ENCODE results near the gene WDR59. TPM values are rescaled to one million over a fixed set of nuclear protein-coding genes. Genes with fewer than 3 reads are reported as not detected.

The WDR59 gene
- polyA plus RNA-seq, 2 of the 4 experiments (the other 2 are of a cell fraction), result 33.4 to 52.2 TPM

DNA sequence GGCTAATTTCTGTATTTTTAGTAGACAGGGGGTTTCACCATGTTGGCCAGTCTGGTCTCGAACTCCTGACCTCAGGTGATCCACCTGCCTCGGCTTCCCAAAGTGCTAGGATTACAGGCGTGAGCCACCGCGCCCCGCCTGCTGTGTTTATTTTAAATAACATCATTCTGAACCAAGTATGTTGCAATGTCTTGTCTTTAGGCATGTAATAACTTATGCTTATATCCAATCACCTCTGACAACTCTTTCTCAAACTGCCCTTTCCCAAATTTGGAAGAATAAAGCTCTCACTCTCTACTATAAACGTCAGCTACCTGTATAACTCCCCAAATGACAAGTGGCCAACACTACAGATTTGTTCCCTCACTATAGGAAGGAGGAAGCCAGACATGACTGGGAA is 107.2 kb downstream of the WDR59 start:
- no peak for DNase-seq (ENCODE audit: low read depth in 1 of 2, low spot score in 1 of 2)
- no peak for FAIRE-seq
- TF ChIP-seq RARB (CRISPR knock-in tag; IDR thresholded peaks at IDR 0.05) (no peak), TP53 (CRISPR knock-in tag; IDR thresholded peaks at IDR 0.05) (no peak), SMC3 (IDR thresholded peaks at IDR 0.05) (no peak), MYC (IDR thresholded peaks at IDR 0.05; ENCODE audit: borderline replicate concordance, low read length) (no peak), ZSCAN20 (CRISPR knock-in tag; IDR thresholded peaks at IDR 0.05) (no peak), GATA3 (IDR thresholded peaks at IDR 0.05; ENCODE audit: borderline replicate concordance) (no peak), RNF2 (IDR thresholded peaks at IDR 0.05; ENCODE audit: borderline replicate concordance, low read depth) (no peak), CHD2 (IDR thresholded peaks at IDR 0.05; ENCODE audit: low read length, partially characterized antibody) (no peak), KDM5A (IDR thresholded peaks at IDR 0.05) (no peak), HMGXB4 (CRISPR knock-in tag; IDR thresholded peaks at IDR 0.05; ENCODE audit: borderline replicate concordance) (no peak), FOSB (CRISPR knock-in tag; IDR thresholded peaks at IDR 0.05) (no peak)
- TF ChIP-seq, protein P1, sequence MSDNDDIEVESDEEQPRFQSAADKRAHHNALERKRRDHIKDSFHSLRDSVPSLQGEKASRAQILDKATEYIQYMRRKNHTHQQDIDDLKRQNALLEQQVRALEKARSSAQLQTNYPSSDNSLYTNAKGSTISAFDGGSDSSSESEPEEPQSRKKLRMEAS (IDR thresholded peaks at IDR 0.05), result no peak
- TF ChIP-seq, protein P2, sequence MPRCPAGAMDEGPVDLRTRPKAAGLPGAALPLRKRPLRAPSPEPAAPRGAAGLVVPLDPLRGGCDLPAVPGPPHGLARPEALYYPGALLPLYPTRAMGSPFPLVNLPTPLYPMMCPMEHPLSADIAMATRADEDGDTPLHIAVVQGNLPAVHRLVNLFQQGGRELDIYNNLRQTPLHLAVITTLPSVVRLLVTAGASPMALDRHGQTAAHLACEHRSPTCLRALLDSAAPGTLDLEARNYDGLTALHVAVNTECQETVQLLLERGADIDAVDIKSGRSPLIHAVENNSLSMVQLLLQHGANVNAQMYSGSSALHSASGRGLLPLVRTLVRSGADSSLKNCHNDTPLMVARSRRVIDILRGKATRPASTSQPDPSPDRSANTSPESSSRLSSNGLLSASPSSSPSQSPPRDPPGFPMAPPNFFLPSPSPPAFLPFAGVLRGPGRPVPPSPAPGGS (IDR thresholded peaks at IDR 0.05), result no peak
- no peak overlapping the region for H3K4me2 ChIP-seq
- H3K4me1 ChIP-seq, result peaks cover 5% of the 10 kb centered on the region; the same call in 2 of the 3 replicates
- no peak overlapping the region for H3K4me3 ChIP-seq
- ChIA-PET POLR2A (no interaction called here), CTCF (interaction anchor here (1.6 to 4.1 kb wide), 2 partner anchors 16 to 234 kb away, joined by 3 to 19 read pairs; no protein-coding TSS in a partner anchor)
- H3K27ac ChIP-seq, result no peak overlapping the region
- WGBS (ENCODE audit: missing lambda C conversion rate), result 89% methylated on average over 7 of the region's 7 CpGs
- no peaks in the 10 kb centered on the region for H3K9me3 ChIP-seq
- ATAC-seq, result no peak

DNA sequence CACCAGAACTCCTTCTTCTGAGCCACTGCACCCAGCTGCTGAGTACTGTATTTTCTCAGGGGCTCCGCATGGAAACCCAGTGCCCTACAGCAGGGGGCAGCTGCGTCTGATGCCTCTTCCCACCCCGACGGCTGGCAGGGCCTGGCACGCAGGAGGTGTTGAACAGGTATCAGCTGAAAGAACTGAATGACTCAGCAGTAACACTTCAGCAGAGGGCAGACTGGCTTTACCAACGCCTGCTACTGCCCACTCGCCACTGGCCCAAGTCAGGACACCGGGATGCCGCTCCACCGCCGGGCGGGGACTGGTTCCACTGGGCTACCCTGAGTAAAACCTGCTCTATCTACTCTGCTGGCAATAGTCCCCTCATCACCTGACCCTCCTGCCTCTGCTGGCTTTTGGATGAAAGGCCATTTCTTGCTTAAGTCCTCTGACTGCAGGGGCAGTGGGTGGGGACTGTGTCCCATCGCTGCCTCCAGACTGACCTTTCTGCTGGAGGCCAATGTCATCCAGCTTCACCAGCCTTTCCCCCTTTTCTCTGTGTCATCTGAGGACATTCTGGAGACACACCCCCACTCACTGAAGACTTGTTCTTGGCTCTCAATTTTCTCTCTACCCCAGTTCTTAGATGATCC is 109.9 kb downstream of the WDR59 start:
- Histone ChIP-seq H3K27ac (peak overlapping the region in 1 of 2 experiments; percentile 67; a peak in 3 of 6 replicates), H3K9me3 (no peaks in the 10 kb centered on the region), H3K4me2 (no peak overlapping the region), H3K4me3 (no peak overlapping the region), H3K4me1 (peaks cover 5% of the 10 kb centered on the region; the same call in 2 of the 3 replicates)
- POLR2A ChIA-PET, result no interaction called here
- WGBS (ENCODE audit: missing lambda C conversion rate), result 91% methylated on average over 13 of the region's 13 CpGs
- FAIRE-seq (no peak), DNase-seq (ENCODE audit: low read depth in 1 of 2, low spot score in 1 of 2) (no peak), ATAC-seq (peak in 1 of 2 experiments; percentile 44; a peak in 3 of 6 replicates)
- CTCF ChIA-PET, result interaction anchor here (0.8 to 5.0 kb wide), 2 partner anchors 12 to 62 kb away, joined by 3 to 55 read pairs; no protein-coding TSS in a partner anchor
- TF ChIP-seq NFE2L2 (conservative IDR thresholded peaks at IDR 0.05; ENCODE audit: low read length) (peak; percentile 63), ZC3H11A (IDR thresholded peaks at IDR 0.05) (no peak), MAFK (IDR thresholded peaks at IDR 0.05; ENCODE audit: partially characterized antibody) (peak; percentile 66), ZNF302 (CRISPR knock-in tag; IDR thresholded peaks at IDR 0.05) (no peak), RARB (CRISPR knock-in tag; IDR thresholded peaks at IDR 0.05) (no peak), NR3C1 (IDR thresholded peaks at IDR 0.05) (no peak), BHLHE40 (IDR thresholded peaks at IDR 0.05; ENCODE audit: low read depth, low read length) (no peak), EHF (CRISPR knock-in tag; IDR thresholded peaks at IDR 0.05) (no peak), ESRRA (IDR thresholded peaks at IDR 0.05; ENCODE audit: borderline replicate concordance, low read length) (no peak), HMGXB4 (CRISPR knock-in tag; IDR thresholded peaks at IDR 0.05; ENCODE audit: borderline replicate concordance) (no peak), KDM1A (IDR thresholded peaks at IDR 0.05; ENCODE audit: low read depth) (no peak), HOXB5 (CRISPR knock-in tag; IDR thresholded peaks at IDR 0.05) (no peak), CTCF (IDR thresholded peaks at IDR 0.05) (no peak), HOXB13 (CRISPR knock-in tag; IDR thresholded peaks at IDR 0.05; ENCODE audit: low read depth) (no peak)
- TF ChIP-seq, protein P3, sequence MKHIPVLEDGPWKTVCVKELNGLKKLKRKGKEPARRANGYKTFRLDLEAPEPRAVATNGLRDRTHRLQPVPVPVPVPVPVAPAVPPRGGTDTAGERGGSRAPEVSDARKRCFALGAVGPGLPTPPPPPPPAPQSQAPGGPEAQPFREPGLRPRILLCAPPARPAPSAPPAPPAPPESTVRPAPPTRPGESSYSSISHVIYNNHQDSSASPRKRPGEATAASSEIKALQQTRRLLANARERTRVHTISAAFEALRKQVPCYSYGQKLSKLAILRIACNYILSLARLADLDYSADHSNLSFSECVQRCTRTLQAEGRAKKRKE (CRISPR knock-in tag; IDR thresholded peaks at IDR 0.05; ENCODE audit: low read depth), result no peak
- TF ChIP-seq, protein P4, sequence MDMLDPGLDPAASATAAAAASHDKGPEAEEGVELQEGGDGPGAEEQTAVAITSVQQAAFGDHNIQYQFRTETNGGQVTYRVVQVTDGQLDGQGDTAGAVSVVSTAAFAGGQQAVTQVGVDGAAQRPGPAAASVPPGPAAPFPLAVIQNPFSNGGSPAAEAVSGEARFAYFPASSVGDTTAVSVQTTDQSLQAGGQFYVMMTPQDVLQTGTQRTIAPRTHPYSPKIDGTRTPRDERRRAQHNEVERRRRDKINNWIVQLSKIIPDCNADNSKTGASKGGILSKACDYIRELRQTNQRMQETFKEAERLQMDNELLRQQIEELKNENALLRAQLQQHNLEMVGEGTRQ (IDR thresholded peaks at IDR 0.05), result no peak
